SK-N-MC (cell line): Measurements from ENCODE around the gene GCKR.

Experiments used
- EZH2 ChIP-seq: fragments of 200-600 bp; sonication (generic); IDR thresholded peaks from one replicate; pipeline ENCODE4 v1.6.1; 2017; ENCODE audit warnings: antibody characterized with exemption
- POLR2AphosphoS5 ChIP-seq: IDR thresholded peaks from 2 replicates; pipeline ENCODE4 v1.6.1; 2012; ENCODE audit warnings: mild to moderate bottlenecking, low read depth, low read length, borderline replicate concordance

DNA sequence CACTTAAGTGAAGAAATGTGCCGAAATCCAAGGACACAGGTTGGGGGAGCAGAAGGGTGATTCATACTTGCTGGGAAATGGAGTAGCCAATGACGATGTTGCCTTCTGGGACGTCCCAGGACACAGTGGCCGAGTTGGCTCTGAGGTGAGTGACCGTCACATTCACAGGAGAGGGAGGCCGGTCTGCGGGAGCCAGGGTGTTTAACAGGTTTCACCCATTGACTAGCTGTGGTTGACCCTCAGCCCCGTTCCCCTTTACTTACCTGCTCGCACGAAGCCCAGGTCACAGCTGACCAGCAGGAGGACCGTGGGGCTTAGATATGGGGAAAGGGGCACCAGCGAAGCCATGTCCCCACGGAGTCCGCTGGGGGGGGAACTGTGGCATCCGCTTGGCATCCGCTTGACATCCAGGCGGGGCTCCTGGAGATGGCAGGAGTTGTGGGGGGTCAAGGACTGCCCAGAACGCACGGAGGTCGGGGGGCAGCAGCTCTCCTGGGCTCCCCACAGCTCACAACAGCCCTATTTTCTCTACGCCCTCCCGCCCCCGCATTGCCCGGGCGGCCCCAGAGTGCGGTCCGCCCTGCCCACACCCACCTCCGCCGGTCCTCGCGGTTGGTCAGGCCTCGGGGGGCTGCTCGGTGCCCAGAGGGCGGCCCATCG lies 2.2 kb upstream of the GCKR start:
- TF ChIP-seq POLR2AphosphoS5 (no peak), EZH2 (no peak)
